ENCODE data around the gene TNFRSF19. TPM values are rescaled to one million over a fixed set of nuclear protein-coding genes. Genes with fewer than 3 reads are reported as not detected.

Gene TNFRSF19
- total RNA-seq, 2 experiments from 2014 or later = not detected

GRCh38 chr13:23620211-23620610 lies 50.0 kb downstream of the TNFRSF19 start:
- Histone ChIP-seq H3K79me2 (ENCODE audit: insufficient read depth, low read depth, low read length) (no peaks in the 10 kb centered on the region), H3K27ac (ENCODE audit: low read depth, low read length, poor library complexity, severe bottlenecking) (no peak overlapping the region), H3K4me1 (ENCODE audit: insufficient read depth, low read length, poor library complexity, severe bottlenecking) (no peaks in the 10 kb centered on the region), H3K4me3 (ENCODE audit: low read depth, low read length, poor library complexity, severe bottlenecking) (no peak overlapping the region), H3K9me3 (ENCODE audit: low read length) (no peaks in the 10 kb centered on the region), H3K4me2 (ENCODE audit: low read length) (no peak overlapping the region), H4K20me1 (ENCODE audit: insufficient read depth, low read length) (no peaks in the 10 kb centered on the region), H3K9me2 (ENCODE audit: insufficient read depth, low read length) (no peaks in the 10 kb centered on the region), H3K36me3 (ENCODE audit: insufficient read depth, low read length) (no peaks in the 10 kb centered on the region), H2AFZ (ENCODE audit: low read length) (no peak overlapping the region)
- POLR2A ChIA-PET = no interaction called here
- intact Hi-C loops (cut with micrococcal nuclease; ENCODE audit: unreplicated experiment) = no loop called here
- no peak for DNase-seq (ENCODE audit: low spot score)
- CTCF ChIA-PET (ENCODE audit: unreplicated experiment) = no interaction called here
- no peak for TF ChIP-seq EZH2phosphoT487 (IDR thresholded peaks at IDR 0.05; ENCODE audit: borderline replicate concordance, low read depth, low read length)
- no peak for TF ChIP-seq CTCF (conservative IDR thresholded peaks at IDR 0.05; ENCODE audit: low read length)
- BruUV-seq (replicated peaks) = no TSS peak

- Histone ChIP-seq H3K9me2 (ENCODE audit: insufficient read depth, low read length) (no peaks in the 10 kb centered on the region), H3K27ac (ENCODE audit: low read depth, low read length, poor library complexity, severe bottlenecking) (no peak overlapping the region), H3K4me1 (ENCODE audit: insufficient read depth, low read length, poor library complexity, severe bottlenecking) (no peaks in the 10 kb centered on the region), H4K20me1 (ENCODE audit: insufficient read depth, low read length) (no peaks in the 10 kb centered on the region), H3K79me2 (ENCODE audit: insufficient read depth, low read depth, low read length) (no peaks in the 10 kb centered on the region), H3K4me3 (ENCODE audit: low read depth, low read length, poor library complexity, severe bottlenecking) (no peak overlapping the region), H3K9me3 (ENCODE audit: low read length) (no peaks in the 10 kb centered on the region), H2AFZ (ENCODE audit: low read length) (no peak overlapping the region), H3K36me3 (ENCODE audit: insufficient read depth, low read length) (no peaks in the 10 kb centered on the region), H3K4me2 (ENCODE audit: low read length) (no peak overlapping the region)
- no peak for TF ChIP-seq CTCF (conservative IDR thresholded peaks at IDR 0.05; ENCODE audit: low read length)
- TF ChIP-seq EZH2phosphoT487 (IDR thresholded peaks at IDR 0.05; ENCODE audit: borderline replicate concordance, low read depth, low read length) = no peak
- ChIA-PET POLR2A (no interaction called here), CTCF (ENCODE audit: unreplicated experiment) (no interaction called here)
- intact Hi-C loops (cut with micrococcal nuclease; ENCODE audit: unreplicated experiment) = no loop called here
- no peak for DNase-seq (ENCODE audit: low spot score)
- no TSS peak for BruUV-seq (replicated peaks)
These were observed 50.6 kb downstream of the TNFRSF19 start for GRCh38 chr13:23620613-23621315.

- intact Hi-C loops (cut with micrococcal nuclease; ENCODE audit: unreplicated experiment) = no loop called here
- POLR2A ChIA-PET = no interaction called here
- Histone ChIP-seq H3K4me1 (ENCODE audit: insufficient read depth, low read length, poor library complexity, severe bottlenecking) (no peaks in the 10 kb centered on the region), H4K20me1 (ENCODE audit: insufficient read depth, low read length) (no peaks in the 10 kb centered on the region), H2AFZ (ENCODE audit: low read length) (no peak overlapping the region), H3K79me2 (ENCODE audit: insufficient read depth, low read depth, low read length) (no peaks in the 10 kb centered on the region), H3K4me3 (ENCODE audit: low read depth, low read length, poor library complexity, severe bottlenecking) (no peak overlapping the region), H3K27ac (ENCODE audit: low read depth, low read length, poor library complexity, severe bottlenecking) (no peak overlapping the region), H3K4me2 (ENCODE audit: low read length) (no peak overlapping the region), H3K9me3 (ENCODE audit: low read length) (no peaks in the 10 kb centered on the region), H3K36me3 (ENCODE audit: insufficient read depth, low read length) (no peaks in the 10 kb centered on the region), H3K9me2 (ENCODE audit: insufficient read depth, low read length) (no peaks in the 10 kb centered on the region)
- no peak for DNase-seq (ENCODE audit: low spot score)
- BruUV-seq (replicated peaks) = no TSS peak
- CTCF ChIA-PET (ENCODE audit: unreplicated experiment) = no interaction called here
- no peak for TF ChIP-seq CTCF (conservative IDR thresholded peaks at IDR 0.05; ENCODE audit: low read length)
- TF ChIP-seq EZH2phosphoT487 (IDR thresholded peaks at IDR 0.05; ENCODE audit: borderline replicate concordance, low read depth, low read length) = no peak
These were observed 51.1 kb downstream of the TNFRSF19 start for GRCh38 chr13:23621316-23621645.

All from OCI-LY7 (cell line).